NCI-H1417 treated with DMSO at 0.1 percent for 48 hours (cell line): ENCODE results near the gene COPE.
"Not testable (repeated sequence)": the region's sequence is repeated elsewhere in the genome, so short reads cannot be mapped to it uniquely, and the experiment has no call there.

Source experiments
- DNase-seq: peaks from one replicate; lab custom pipeline; 2025; lab: John Stamatoyannopoulos, UW

The COPE gene

GRCh38 chr19:18940769-18941627 is 21.8 kb upstream of the COPE start, which contains the start of gene HOMER3:
Gene HOMER3, minus strand, starts transcription at chr19:18941217. Its CDS starts 2,235 bp downstream, at chr19:18938982.
- DNase-seq, result no peak

- DNase-seq, result no peak
Measured at GRCh38 chr19:18939922-18940768, 21.0 kb upstream of the COPE start.

GRCh38 chr19:18939163-18939562 is 20.0 kb upstream of the COPE start:
- DNase-seq, result no peak

GRCh38 chr19:18933297-18933696 is 14.1 kb upstream of the COPE start:
- DNase-seq, result no peak

- no peak for DNase-seq
Measured at GRCh38 chr19:18932216-18932841, 13.1 kb upstream of the COPE start.

GRCh38 chr19:18931316-18932162 is 12.4 kb upstream of the COPE start:
- no peak for DNase-seq

GRCh38 chr19:18929311-18929710 is 10.1 kb upstream of the COPE start:
- no peak for DNase-seq

- DNase-seq, result no peak
Measured at GRCh38 chr19:18928018-18928805, 9.0 kb upstream of the COPE start.

GRCh38 chr19:18924684-18925213 is 5.6 kb upstream of the COPE start:
- DNase-seq, result no peak

GRCh38 chr19:18922228-18922985 is 3.2 kb upstream of the COPE start:
- no peak for DNase-seq

GRCh38 chr19:18921593-18921992 is 2.4 kb upstream of the COPE start:
- DNase-seq, result no peak

- no peak for DNase-seq
Measured at GRCh38 chr19:18920400-18920799, 1.2 kb upstream of the COPE start.

GRCh38 chr19:18919900-18920214 is 670 bp upstream of the COPE start:
- no peak for DNase-seq

GRCh38 chr19:18917593-18917992 is 1.6 kb downstream of the COPE start:
- DNase-seq, result not testable (repeated sequence)

- DNase-seq, result no peak
Measured at GRCh38 chr19:18915639-18916038, 3.5 kb downstream of the COPE start.

- no peak for DNase-seq
Measured at GRCh38 chr19:18913466-18913865, 5.7 kb downstream of the COPE start.

- DNase-seq, result no peak
Measured at GRCh38 chr19:18912933-18913332, 6.3 kb downstream of the COPE start.

- no peak for DNase-seq
Measured at GRCh38 chr19:18910801-18911436, 8.3 kb downstream of the COPE start.

GRCh38 chr19:18910010-18910409 is 9.2 kb downstream of the COPE start:
- no peak for DNase-seq
